HG02943 (cell line): Measurements from ENCODE around the gene VILL.

ENCODE experiments used
- ATAC-seq: cut with Tn5 transposase; IDR thresholded peaks from one replicate; pipeline ENCODE4 v1.9.1; 2021; ENCODE audit warnings: mild to moderate bottlenecking, low read depth, moderate library complexity; ENCODE audit not compliant: unreplicated experiment

The VILL gene

GRCh38 chr3:37990527-37990926 is at the start of gene VILL:
VILL (plus strand) TSS chr3:37990786; CDS start chr3:37993673, 2,887 bp downstream.
- no peak for ATAC-seq

DNA sequence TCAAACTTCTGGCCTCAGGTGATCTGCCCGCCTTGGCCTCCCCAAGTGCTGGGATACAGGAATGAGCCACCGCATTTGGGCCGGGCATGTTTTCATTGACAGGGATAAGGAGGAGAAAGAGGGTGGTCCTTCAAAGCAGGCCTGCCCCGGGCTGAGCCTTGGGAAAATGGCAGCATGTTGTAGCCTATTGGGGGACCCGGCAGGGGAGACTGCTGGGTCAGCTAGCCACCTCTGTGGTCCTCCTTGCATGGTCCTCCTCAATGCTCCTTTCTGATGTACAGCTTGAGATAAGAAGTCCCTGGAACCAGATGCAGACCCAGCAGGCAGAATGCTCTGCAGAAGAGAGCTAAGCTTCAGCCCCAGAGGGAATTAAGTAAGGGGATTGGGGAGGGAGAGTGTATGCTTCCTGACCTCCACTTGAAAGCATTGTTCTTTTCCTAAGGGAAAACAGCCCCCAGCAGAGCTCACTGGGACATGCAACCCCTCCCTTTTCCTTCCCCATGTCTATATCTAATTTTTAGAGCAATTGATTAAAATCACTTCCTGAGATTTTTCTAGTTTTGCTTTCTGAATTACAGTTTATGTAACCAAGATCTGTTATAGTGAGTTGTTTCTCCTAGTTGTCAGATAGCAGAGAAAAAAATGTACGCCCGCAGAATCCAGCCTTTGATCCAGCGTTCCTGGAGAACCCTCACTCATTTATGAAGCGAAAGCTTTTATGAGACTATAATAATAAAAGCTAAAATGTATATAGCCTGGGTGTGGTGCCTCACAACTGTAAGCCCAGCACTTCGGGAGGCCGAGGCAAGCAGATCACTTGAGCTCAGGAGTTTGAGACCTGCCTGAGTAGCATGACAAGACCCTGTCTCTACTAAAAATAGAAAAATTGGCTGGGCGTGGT is 48.7 kb upstream of the VILL start:
- ATAC-seq = no peak

DNA sequence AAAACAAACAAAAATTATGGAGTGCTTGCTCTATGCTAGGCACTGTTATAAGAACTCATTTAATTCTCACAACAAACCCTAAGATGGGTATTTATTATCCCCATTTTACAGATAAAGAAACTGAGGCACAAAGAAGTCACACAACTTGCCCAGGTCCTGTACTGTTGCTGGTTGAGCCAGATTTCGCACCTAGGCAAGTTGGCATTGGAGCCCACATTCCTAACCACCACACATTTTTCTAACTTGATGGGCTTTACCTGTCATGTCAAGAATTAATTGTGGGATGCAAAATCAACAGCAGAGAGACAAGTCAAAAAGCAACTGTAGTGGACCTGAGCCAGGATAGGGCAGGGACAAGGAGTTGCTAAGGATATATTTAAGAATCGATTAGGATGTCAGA is 47.9 kb upstream of the VILL start:
- no peak for ATAC-seq

GRCh38 chr3:37943126-37943525 is 47.5 kb upstream of the VILL start:
- no peak for ATAC-seq

DNA sequence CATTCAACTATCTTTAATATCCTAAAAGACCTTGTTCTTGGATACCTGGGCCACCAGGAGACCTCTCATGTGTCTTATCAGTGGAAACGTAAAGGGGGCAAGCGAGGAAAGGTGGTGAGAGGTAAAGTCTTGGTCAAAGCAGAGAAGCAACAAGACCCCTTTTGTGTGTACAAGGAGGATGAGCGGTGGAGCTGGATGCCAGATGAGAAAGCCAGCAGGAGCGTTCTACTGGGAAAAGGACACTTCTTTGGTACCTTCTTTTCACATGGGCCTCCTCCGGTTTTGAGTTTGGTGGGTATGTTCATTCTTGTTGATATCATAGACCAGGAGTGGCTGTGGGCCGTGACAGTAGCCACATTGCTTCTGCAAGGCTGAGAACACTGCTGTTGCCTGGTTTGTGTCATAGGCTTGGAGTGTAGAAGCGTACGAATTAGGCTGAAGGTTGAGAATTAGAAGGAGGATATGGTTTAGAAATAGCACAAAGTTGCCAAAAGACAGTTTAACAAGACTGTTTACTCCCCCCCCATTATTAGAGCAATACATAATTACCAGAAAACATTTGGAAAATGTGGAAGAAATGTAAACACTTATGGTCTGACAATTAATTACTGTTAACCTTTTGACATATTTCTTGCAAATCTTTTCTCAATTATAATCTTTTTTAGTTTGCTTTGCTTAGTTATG is 46.8 kb upstream of the VILL start:
- no peak for ATAC-seq

- no peak for ATAC-seq
Measured at GRCh38 chr3:37944391-37944842, 46.2 kb upstream of the VILL start.

- ATAC-seq = no peak
Measured at GRCh38 chr3:37945156-37945806, 45.3 kb upstream of the VILL start.

- ATAC-seq = no peak
Measured at GRCh38 chr3:37945807-37946530, 44.6 kb upstream of the VILL start.

DNA sequence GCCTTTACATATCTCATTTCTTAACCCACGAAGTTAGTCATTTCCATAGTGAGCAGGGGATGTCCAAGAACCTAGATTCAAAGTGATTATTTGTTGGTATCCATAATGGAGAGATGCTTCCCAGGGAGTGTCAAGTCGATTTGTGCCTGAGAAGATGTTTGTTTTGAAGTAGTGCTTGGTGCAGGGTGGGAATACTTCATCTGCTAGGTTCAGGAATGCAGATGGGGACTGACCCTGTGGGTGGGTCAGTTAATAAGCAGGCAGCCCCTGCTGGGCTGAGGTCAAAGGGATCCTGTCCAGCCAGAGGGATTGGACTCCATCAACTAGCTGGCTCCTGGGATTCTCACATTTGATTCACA is 44.1 kb upstream of the VILL start:
- ATAC-seq = no peak

GRCh38 chr3:37949866-37950265 is 40.7 kb upstream of the VILL start:
- ATAC-seq = no peak

DNA sequence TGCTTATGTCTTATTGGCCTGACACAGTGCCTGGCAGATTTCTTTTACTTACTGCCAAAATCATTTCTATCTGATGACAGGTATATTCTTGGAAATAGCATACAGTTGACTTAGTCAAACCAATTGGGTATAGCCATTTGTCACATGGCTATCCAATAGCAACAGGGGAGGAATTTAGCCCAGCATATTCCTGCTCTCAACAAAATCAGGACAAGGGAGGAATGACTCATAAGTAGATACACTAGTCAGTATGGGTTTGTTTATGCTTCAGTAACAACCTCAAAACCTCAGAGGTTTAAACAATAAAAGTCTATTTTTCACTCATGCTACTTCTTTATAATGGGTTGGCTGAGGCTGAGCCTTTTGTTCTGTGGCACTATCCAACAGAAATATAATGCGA is 38.0 kb upstream of the VILL start:
- ATAC-seq = no peak

GRCh38 chr3:37953226-37953625 is 37.4 kb upstream of the VILL start:
- no peak for ATAC-seq

DNA sequence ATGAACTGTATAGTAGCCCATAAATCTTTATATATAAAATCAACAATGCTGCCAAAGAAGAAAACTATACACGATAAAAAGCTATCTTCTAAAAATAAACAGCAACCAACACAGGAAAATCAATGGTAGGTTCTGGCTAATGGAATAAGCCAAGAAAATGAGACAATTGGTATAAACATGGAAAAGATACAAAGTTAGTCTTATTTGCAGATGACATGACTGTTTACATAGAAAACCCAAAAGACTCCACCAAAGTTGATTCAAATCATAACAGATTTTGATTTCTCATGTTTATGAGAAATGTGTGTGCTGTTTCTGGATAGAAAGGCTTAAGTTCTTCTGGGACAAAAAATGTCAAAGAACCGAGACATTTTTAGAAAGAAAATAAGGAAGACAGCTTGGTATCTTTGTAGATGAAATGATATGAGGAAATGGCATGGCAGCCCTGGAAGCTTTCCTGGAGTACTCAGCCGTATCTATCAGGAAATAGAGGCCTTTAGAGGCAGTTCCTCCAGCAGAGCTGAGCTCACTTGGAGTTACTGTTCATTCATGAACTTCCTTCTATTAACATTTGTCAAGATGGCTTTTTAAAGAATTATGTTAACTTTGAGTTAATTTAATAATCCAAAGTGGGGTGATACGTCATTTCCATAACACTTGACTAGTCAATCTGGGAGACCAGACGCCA is 36.7 kb upstream of the VILL start:
- no peak for ATAC-seq

- no peak for ATAC-seq
Measured at GRCh38 chr3:37954881-37955280, 35.7 kb upstream of the VILL start.

DNA sequence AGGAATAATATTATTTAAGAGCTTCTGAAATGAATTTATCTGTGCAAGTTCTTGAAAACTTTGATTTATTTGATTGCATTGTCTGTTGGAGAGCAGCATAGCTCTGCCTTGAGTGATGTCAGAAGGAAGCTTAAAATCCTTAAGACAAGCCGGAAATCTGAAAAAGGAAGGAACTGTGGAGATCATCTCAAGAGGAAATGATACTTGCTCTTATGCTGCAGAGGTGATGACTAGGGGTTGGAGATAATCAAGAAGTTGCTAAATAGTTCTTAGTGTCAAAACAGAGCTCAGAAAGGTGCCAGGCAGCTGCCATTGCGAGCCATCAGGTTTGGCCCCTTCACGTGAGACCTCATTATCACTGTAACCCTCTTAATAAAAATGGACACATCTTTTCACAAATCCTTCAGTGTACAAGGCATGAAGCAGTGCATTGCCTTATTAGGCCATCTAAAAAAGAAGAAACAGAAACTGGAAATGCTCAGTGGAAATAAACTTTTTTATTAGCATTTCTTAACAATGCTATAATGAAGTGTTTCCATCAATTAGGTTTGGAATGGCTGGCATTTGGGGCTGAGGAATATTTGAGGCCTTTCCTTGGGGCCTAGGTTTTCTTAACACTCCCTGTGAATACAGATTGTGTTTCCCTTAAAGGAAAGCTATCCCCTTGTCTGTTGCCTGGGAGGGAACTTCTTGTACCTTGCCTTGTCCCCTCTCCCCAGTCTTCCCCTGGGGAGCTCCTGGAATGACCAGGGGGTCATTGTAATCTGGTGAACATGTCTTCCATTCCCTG is 34.5 kb upstream of the VILL start:
- no peak for ATAC-seq

GRCh38 chr3:37956723-37957538 is 33.7 kb upstream of the VILL start:
- no peak for ATAC-seq

- ATAC-seq = no peak
Measured at GRCh38 chr3:37957539-37957936, 33.0 kb upstream of the VILL start.

- no peak for ATAC-seq
Measured at GRCh38 chr3:37961622-37962431, 28.8 kb upstream of the VILL start.
